Astrocyte of the spinal cord (primary cell): ENCODE data around the gene MAST4.
"Not testable (repeated sequence)": the region's sequence is repeated elsewhere in the genome, so short reads cannot be mapped to it uniquely, and the experiment has no call there.

Experiments used
- DNase-seq: peaks from one replicate; pipeline ENCODE4 v3.0.0; 2011; ENCODE audit warnings: low read depth, low spot score
- H3K4me3 ChIP-seq: 2 replicates; pipeline ENCODE4 v1.5.1; 2011; ENCODE audit warnings: low read depth, mild to moderate bottlenecking, low read length, moderate library complexity
- in situ Hi-C: cut with HindIII; loops from 2 replicates; pipeline ENCODE4 v1.10.0; 2017; ENCODE audit warnings: low sequenced_read_pairs
- TF ChIP-seq, protein P1 (sequence below): IDR thresholded peaks from 2 replicates; pipeline ENCODE4 v1.5.1; 2012; ENCODE audit warnings: low read depth, mild to moderate bottlenecking, low read length, inconsistent platforms

Gene MAST4

DNA sequence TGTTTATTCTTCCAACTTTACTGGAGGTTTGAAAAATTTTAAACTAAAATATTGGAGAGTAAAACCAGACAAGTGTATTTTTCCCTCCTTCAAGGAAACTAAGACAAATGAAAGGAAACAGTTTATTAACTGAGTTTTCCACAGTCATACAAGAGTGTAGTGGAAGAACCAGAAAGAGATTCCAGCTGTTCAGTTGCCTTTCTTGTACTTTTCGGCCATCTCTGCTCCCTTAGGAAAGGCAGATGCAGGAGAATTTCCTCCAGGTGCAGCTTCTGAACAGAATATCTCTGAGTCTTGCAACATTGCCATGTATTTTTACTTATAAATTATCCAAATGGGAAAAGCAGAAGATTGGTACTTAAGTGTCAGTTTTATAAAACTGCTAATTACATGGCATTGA lies 217.1 kb downstream of the MAST4 start:
- DNase-seq = no peak
- TF ChIP-seq, protein P1, sequence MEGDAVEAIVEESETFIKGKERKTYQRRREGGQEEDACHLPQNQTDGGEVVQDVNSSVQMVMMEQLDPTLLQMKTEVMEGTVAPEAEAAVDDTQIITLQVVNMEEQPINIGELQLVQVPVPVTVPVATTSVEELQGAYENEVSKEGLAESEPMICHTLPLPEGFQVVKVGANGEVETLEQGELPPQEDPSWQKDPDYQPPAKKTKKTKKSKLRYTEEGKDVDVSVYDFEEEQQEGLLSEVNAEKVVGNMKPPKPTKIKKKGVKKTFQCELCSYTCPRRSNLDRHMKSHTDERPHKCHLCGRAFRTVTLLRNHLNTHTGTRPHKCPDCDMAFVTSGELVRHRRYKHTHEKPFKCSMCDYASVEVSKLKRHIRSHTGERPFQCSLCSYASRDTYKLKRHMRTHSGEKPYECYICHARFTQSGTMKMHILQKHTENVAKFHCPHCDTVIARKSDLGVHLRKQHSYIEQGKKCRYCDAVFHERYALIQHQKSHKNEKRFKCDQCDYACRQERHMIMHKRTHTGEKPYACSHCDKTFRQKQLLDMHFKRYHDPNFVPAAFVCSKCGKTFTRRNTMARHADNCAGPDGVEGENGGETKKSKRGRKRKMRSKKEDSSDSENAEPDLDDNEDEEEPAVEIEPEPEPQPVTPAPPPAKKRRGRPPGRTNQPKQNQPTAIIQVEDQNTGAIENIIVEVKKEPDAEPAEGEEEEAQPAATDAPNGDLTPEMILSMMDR = no peak
- H3K4me3 ChIP-seq = no peak overlapping the region
- in situ Hi-C loops = no loop called here

DNA sequence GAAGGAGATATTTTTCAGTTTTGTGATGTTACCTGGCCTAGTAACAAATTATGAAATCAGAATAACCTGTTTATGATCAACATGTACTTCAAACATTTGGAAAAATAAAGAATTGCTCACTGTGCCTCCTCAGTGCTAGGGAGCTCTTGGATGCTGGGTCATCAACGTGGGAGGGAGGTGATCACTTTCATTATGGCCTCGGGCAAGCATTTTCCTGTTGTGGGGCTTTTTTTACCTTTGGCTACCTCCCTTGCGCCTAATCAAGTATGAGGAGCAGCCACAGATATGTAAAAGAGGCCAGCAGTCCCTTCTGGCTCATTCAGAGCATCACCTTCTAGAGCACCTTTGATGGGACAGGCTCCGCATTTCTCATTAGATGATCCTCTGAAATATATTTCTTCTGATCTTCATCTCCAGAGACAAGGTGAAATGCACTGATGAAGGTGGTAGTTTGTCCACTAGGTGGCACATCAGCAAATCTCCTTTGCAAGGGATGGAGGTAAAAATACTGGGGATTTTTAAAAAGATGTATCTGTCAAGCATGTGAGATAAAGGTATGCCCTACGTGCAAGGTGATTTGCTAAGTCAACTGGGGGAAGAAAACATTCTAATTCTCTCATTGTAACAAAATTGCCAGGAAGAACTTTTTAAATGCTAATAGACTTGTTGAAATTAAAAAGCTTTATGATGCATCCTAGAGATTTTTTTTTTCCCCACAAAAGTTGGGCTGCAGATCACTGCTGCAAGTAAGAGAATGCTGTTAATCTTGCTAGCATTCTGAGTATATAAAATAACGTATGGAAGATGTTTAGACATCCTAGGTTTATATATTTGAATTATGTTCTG lies 218.2 kb downstream of the MAST4 start:
- in situ Hi-C loops = no loop called here
- TF ChIP-seq, protein P1 = peak; percentile 78
- DNase-seq = peak; percentile 55

DNA sequence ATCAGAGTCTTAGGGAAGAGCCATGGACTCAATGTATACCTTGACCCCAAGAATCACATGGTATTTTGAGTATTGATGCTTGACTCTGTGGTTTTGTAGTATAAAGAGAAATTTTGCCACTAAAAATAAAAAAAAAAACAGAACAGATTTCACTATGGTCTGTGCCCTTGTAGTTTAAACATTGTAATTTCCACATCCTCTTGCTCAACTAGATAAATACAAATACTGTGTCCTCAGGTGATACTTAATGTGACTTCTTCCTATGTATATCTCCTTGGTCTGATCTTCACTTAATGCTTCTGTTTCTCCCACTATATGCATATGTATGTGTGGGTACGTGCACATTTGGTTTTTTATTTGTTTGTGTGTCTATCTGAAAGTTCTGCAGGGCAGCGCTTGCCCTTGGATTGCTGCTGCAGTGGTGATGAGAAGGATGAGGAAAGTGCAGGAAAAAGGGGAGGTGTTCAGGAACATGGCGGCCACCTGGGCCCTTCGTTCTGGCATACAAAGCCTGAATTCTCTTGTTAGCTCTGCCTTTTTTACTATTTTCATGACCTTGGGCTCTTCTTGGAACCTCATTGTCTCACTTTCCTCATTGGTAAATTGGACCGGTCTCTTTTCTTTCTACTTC lies 222.2 kb downstream of the MAST4 start:
- no peak overlapping the region for H3K4me3 ChIP-seq
- TF ChIP-seq, protein P1 = no peak
- in situ Hi-C loops = no loop called here
- DNase-seq = no peak

More for the DNA sequence above, 218.2 kb downstream of the MAST4 start:
- H3K4me3 ChIP-seq = no peak overlapping the region

DNA sequence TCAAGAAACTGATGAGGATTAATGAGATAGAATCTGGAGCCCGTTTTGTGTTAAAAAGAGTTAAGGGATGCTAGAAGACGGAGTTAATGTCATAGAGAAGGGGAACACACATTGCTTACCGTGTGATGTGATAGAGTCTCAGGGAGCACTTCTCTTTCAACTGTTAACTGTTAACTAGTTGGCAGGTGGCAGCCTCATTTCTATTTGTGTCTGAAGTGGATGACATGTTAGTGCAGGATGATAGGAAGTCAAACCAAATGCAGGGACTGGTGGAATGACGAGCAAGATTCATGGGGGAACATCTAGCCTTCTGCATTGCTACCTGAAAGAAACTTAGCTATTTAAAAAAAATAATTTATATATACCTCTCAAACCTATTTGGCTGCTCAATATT lies 222.7 kb downstream of the MAST4 start:
- no peak overlapping the region for H3K4me3 ChIP-seq
- TF ChIP-seq, protein P1 = no peak
- DNase-seq = no peak
- in situ Hi-C loops = no loop called here

DNA sequence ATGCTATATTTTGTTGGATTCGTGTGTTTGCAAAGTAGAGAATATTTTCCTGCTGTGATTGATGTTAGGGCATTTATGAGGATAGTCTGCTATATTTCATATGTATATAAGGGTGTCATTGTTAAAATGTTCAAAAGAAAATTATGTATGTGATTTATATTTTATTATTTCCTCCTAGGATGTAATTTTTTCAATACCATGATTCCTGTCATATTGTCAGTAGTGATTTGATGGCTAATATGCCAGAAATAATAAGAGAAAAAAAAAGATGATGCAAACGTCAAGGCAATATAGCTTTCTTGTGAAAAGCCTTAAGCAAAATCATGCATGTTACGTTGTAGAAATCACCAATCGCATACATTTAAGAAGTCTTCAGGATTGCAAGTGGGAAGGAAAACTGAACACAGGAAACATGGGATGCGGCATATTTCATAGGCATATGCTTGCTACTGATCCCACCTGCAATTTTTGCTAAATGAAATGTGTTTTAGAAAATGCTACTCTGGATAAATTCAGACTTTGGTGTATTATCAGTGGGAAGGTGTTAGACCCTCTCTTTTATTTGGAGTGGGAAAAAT lies 224.5 kb downstream of the MAST4 start:
- DNase-seq = no peak
- H3K4me3 ChIP-seq = no peak overlapping the region
- in situ Hi-C loops = no loop called here
- TF ChIP-seq, protein P1 = no peak

DNA sequence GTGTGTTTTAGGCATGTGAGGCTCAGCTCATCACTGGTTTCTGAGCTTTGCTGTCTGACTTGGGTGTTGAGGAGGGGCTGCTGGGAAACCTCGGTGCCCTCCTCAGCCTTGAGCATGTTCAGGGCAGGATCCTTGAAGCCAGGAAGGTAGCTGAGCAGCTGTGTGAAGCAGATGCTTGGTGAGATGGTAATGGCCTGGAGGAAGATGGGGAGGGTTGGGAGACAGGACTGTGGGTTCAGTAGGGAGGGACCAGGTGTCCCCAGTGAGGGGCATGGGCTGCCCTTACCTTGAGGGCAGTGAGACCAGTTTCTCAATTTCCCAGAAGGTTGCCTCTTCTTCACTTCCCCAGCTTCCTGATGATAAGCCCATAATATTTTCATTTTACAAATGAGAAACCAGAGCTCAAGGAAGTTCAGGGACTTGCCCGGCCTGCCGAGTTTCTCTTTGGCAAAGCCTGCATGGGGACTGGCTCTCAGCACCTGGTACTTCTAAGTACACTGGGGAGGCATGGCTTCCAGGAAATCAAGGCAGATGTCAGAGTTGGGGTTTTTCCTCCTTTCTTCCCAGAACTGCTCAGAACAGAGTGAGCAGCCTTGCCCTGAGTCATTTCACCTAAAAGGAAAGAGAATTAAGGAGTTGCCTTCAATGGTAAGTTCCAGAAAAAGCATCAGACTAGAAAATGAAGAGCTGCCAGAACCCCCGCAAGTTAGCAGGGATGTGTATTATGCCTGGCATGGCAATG lies 225.7 kb downstream of the MAST4 start:
- in situ Hi-C loops = no loop called here
- TF ChIP-seq, protein P1 = no peak
- DNase-seq = no peak

DNA sequence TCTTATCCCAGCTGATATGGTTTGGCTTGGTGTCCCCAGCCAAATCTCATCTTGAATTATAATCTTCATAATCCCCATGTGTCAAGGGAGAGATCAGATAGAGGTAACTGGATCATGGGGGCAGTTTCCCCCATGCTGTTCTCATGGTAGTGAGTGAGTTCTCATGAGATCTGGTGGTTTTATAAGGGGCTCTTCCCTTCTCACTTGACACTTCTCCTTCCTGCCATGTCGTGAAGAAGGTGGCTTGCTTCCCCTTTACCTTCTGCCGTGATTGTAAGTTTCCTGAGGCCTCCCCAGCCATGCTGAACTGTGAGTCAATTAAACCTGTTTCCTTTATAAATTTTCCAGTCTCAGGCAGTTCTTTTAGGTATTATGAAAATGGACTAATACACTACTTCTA lies 226.7 kb downstream of the MAST4 start:
- in situ Hi-C loops, DNase-seq, H3K4me3 ChIP-seq: not testable (repeated sequence)

More for the DNA sequence above, 225.7 kb downstream of the MAST4 start:
- H3K4me3 ChIP-seq = no peak overlapping the region
